ENCODE results near the gene DCHS2. TPM values are rescaled to one million over a fixed set of nuclear protein-coding genes. Genes with fewer than 3 reads are reported as not detected.

Gene DCHS2
- polyA plus RNA-seq, 3 donors = not detected

DNA sequence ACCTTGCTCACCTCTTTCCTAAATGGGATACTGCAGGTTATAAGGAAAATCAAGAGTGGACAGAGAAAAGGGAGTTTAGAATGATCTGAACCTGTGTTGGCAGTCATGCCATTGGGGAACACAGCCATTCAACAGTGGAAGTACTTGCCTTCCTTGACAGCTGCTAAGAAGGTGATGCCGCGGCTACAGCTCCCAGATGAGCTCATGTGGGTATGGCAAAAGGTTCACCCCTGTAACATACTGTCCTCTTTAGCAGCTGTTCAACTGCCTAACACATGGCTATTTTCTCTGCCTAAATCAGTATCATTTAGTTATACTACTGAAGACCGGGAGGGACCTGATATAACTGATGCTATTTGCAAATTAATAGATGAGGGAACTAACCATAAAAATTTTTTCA is 76.8 kb downstream of the DCHS2 start:
- peaks cover 32 to 38% (median 33%) of the 10 kb centered on the region in 3 donors for H3K27me3 Mint-ChIP-seq (ENCODE audit: low read depth in 3 of 3)
- Histone ChIP-seq H3K79me2 (ENCODE audit: insufficient read depth, low read length) (no peaks in the 10 kb centered on the region), H3K9ac (ENCODE audit: insufficient read depth, low read length, poor library complexity, severe bottlenecking) (no peak overlapping the region), H3K4me2 (replicated peaks; ENCODE audit: extremely low read depth, low read length, poor library complexity, severe bottlenecking) (no peak overlapping the region), H3K4me1 (ENCODE audit: control insufficient read depth in 1 of 2, insufficient read depth in 2 of 2, low read length in 2 of 2) (peaks cover 0 to 5% of the 10 kb centered on the region in 2 donors), H3K4me3 (replicated peaks in 1 of 3; ENCODE audit: low read depth in 2 of 3, low read length in 3 of 3) (no peak overlapping the region), H4K20me1 (ENCODE audit: insufficient read depth, low read length) (no peaks in the 10 kb centered on the region), H3K27me3 (ENCODE audit: control insufficient read depth in 2 of 2, insufficient read depth in 2 of 2, low read length in 2 of 2) (peaks cover 25 to 28% of the 10 kb centered on the region in 2 donors), H3K27ac (ENCODE audit: low read depth in 1 of 2, low read length in 2 of 2) (no peak overlapping the region), H3K9me3 (replicated peaks in 1 of 2; ENCODE audit: control insufficient read depth in 1 of 2, insufficient read depth in 1 of 2, low read length in 2 of 2) (no peaks in the 10 kb centered on the region), H3K36me3 (replicated peaks in 1 of 2; ENCODE audit: control insufficient read depth in 1 of 2, insufficient read depth in 2 of 2, low read length in 2 of 2) (no peaks in the 10 kb centered on the region), H2AFZ (ENCODE audit: insufficient read depth, low read depth, low read length, poor library complexity, severe bottlenecking) (no peak overlapping the region)
- H3K4me1 Mint-ChIP-seq = peaks cover 11% of the 10 kb centered on the region
- no CpG with 5 or more reads among the region's 3 CpGs for WGBS (ENCODE audit: insufficient coverage)
- no peaks in the 10 kb centered on the region for H3K36me3 Mint-ChIP-seq
- no peak overlapping the region for H3K27ac Mint-ChIP-seq
- TF ChIP-seq, protein P1, sequence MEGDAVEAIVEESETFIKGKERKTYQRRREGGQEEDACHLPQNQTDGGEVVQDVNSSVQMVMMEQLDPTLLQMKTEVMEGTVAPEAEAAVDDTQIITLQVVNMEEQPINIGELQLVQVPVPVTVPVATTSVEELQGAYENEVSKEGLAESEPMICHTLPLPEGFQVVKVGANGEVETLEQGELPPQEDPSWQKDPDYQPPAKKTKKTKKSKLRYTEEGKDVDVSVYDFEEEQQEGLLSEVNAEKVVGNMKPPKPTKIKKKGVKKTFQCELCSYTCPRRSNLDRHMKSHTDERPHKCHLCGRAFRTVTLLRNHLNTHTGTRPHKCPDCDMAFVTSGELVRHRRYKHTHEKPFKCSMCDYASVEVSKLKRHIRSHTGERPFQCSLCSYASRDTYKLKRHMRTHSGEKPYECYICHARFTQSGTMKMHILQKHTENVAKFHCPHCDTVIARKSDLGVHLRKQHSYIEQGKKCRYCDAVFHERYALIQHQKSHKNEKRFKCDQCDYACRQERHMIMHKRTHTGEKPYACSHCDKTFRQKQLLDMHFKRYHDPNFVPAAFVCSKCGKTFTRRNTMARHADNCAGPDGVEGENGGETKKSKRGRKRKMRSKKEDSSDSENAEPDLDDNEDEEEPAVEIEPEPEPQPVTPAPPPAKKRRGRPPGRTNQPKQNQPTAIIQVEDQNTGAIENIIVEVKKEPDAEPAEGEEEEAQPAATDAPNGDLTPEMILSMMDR (IDR thresholded peaks at IDR 0.05) = no peak
- no peak for DNase-seq
- intact Hi-C loops (cut with micrococcal nuclease) = no loop called here
- peaks cover 0 to 3% (median 2%) of the 10 kb centered on the region in 7 donors for H3K9me3 Mint-ChIP-seq
- H3K4me3 Mint-ChIP-seq = peak overlapping the region in 1 of 2 donors; percentile 13

DNA sequence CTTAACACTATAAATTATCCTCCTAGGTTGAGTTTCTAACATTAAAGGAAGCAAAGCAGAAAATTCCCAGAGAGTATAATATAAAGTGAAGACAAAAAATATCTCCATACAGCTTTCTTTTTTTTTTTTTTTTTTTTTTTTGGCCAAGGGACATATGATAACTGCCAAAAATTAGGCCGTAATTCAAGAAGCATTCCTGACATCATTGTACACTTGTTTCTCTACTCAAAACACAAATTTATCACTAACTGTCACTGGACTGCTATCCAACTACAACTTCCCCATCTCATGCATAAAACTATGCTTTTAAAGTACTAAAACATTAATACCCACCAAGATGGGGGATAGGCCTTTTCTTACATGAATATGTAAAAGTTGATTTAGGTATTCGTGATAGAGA is 77.2 kb downstream of the DCHS2 start:
- Mint-ChIP-seq H3K4me3 (no peak overlapping the region), H3K4me1 (peaks cover 11% of the 10 kb centered on the region), H3K27me3 (ENCODE audit: low read depth in 3 of 3) (peaks cover 30 to 38% (median 31%) of the 10 kb centered on the region in 3 donors), H3K27ac (no peak overlapping the region), H3K9me3 (peaks cover 0 to 6% (median 2%) of the 10 kb centered on the region in 7 donors), H3K36me3 (no peaks in the 10 kb centered on the region)
- TF ChIP-seq, protein P1 (IDR thresholded peaks at IDR 0.05) = no peak
- no peak overlapping the region for H3K27ac ChIP-seq (ENCODE audit: low read depth in 1 of 2, low read length in 2 of 2)
- H3K4me1 ChIP-seq (ENCODE audit: control insufficient read depth in 1 of 2, insufficient read depth in 2 of 2, low read length in 2 of 2) = peaks cover 0 to 5% of the 10 kb centered on the region in 2 donors
- no peak overlapping the region for H3K9ac ChIP-seq (ENCODE audit: insufficient read depth, low read length, poor library complexity, severe bottlenecking)
- no peak overlapping the region for H3K4me3 ChIP-seq (replicated peaks in 1 of 3; ENCODE audit: low read depth in 2 of 3, low read length in 3 of 3)
- no peaks in the 10 kb centered on the region for H3K9me3 ChIP-seq (replicated peaks in 1 of 2; ENCODE audit: control insufficient read depth in 1 of 2, insufficient read depth in 1 of 2, low read length in 2 of 2)
- no peak overlapping the region for H2AFZ ChIP-seq (ENCODE audit: insufficient read depth, low read depth, low read length, poor library complexity, severe bottlenecking)
- no peak overlapping the region for H3K4me2 ChIP-seq (replicated peaks; ENCODE audit: extremely low read depth, low read length, poor library complexity, severe bottlenecking)
- 100% methylated on average over 1 of the region's 2 CpGs for WGBS (ENCODE audit: insufficient coverage)
- H4K20me1 ChIP-seq (ENCODE audit: insufficient read depth, low read length) = no peaks in the 10 kb centered on the region
- H3K79me2 ChIP-seq (ENCODE audit: insufficient read depth, low read length) = no peaks in the 10 kb centered on the region
- intact Hi-C loops (cut with micrococcal nuclease) = no loop called here
- H3K36me3 ChIP-seq (replicated peaks in 1 of 2; ENCODE audit: control insufficient read depth in 1 of 2, insufficient read depth in 2 of 2, low read length in 2 of 2) = no peaks in the 10 kb centered on the region
- no peak for DNase-seq
- peaks cover 25 to 28% of the 10 kb centered on the region in 2 donors for H3K27me3 ChIP-seq (ENCODE audit: control insufficient read depth in 2 of 2, insufficient read depth in 2 of 2, low read length in 2 of 2)

Data from CD14-positive monocyte (primary cell).